HG03460 (cell line): ENCODE results near the gene GALNT10.

Experiments used
- ATAC-seq: cut with Tn5 transposase; IDR thresholded peaks from one replicate; pipeline ENCODE4 v1.9.1; 2021; ENCODE audit not compliant: unreplicated experiment

The GALNT10 gene

DNA sequence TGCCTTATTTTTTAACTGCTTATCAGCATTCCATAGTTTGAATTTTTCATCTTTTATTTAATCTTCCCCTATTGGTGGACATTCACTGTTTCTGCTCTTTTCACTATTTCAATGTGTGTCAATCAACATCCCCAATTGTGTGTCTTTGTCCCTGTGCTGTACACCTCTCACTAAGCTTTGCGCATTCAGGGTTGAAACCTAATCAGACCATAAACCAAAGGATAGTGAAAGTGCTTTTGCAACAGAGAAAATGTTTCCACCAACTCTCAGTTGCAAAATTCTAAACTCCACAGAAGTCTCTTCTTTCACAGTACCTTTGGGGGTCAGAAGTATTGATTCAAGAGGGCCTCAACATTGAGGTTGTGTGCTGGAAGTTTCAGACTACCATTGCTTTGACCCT lies 128.2 kb downstream of the GALNT10 start:
- no peak for ATAC-seq

DNA sequence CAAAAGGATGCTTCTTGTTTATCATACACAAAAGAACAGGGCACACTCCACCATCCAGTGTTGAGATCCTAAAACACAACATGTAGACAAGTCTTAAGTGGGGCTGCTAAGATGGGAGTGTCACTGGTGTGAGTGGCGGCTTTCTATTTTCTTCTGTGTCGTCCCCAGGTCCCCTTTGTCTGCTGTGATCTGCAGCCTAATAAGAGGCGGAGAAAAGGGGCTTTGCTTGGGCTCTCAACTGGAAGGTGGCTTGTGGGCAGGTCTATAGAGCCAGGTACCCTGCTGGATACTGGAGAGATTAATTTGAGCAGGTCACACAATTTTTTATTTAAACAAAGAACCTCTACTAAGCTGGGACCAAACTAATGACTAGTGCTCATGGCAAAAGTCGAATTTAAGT lies 129.2 kb downstream of the GALNT10 start:
- no peak for ATAC-seq

DNA sequence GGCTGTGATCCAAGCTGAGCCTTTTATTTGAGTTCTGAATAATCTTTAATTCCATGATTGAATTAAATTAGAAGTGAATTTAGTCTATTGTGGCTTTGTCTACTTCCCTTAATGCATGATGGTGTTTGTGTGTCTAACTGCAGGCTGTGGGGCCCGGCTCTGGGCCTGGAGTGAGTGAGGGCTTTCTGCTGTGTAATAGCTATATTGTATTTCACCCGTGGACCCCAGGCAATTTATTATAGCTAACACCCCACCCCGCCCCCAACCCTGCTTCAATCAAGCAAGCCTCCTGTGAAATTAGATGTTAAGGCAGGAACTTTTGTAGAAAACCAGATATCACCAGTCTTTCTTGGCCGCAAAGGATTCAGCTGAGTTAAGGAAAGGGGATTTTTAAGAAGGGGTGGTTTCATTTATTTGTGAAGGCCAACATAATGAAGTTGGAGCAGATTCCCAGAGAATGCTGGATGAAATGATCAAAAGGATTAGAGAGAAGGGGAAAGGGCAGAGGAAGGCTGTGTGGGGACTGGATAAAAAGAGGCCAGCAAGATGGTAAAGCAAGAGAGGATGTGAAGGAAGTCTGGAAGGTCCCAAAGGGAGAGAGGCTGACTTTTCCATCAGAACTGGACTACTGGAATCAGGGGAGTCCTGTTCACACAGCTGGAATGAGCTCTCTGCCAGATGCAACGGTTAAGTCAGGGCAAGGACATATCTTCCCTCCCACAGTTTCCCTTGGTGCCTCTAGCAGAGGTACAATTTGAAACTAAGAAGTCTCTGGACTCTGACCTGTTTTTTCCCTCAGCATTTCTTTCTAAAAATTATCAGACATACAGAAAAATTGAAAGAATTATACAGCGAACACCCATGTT lies 129.9 kb downstream of the GALNT10 start:
- no peak for ATAC-seq

DNA sequence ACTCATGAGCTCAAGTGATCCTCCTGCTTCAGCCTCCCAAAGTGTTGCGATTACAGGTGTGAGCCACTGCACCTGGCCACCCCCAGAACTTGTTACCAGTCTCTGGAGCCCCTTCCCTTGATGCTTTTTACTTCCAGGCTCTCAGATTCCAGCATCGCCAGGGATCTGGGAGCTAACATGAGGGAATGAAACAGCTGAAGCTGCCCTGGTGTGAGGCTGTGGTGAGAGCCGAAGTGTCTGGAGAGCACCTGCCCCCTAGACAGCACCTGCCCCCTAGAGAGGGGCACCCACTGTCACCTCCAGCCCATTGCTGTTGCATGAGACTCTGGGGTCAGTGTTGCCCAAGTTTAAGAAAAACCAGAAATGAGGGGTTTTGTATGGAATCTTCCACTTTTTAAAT lies 131.0 kb downstream of the GALNT10 start:
- ATAC-seq: no peak

DNA sequence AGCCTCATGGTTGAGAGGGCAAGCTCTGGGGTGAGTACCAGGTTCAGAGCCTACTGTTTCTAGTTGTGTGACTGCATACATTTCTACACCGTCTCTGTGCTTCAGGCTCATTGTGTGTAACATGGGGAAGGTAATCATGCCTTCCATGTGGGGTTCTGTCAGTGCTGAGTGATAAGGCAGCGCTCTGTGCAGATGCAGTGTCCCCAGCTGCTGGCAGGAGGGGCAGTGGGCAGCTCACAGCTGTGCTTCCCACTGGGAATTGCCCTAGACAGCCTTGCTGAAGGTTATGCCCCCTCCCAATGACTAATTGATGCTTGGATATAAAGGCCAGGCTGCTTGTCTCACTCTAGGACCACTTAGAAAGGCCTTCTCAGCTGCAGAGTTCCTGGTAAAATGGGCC lies 133.5 kb downstream of the GALNT10 start:
- no peak for ATAC-seq

DNA sequence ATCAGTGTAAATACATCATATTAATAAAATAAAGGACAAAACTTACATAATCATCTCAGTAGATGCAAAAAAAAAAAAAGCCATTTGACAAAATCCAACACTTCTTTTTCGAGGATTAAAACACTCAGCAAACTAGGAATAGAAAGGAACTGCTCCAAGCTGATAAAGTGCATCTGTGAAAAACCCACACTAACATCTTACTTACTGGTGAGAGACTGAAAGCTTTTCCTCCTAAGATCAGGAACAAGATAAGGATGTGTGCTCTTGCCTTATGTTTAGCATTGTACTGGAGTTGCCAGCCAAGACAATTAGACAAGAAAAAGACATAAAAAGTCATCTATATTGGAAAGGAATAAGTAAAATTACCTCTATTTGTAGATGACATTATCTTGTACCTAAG lies 135.0 kb downstream of the GALNT10 start:
- ATAC-seq: no peak

DNA sequence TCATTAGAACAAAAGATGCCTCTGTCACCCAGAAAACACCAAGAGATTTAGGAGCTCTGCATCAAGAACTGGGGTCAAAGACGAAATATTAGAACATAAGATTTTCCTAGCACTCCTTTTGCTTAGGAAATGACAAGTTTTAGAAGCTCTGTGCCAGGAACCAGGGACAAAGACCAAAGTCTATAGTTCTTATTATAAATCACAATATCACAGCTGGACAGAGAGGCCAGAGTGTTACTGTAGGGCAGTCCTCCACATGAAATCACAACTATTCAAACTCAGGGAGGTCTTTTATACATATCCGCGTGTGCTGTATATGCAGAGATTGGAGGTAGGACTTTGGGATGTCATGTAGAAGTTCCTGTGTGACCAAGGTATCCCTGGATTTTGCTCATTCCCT lies 138.5 kb downstream of the GALNT10 start:
- ATAC-seq: no peak

DNA sequence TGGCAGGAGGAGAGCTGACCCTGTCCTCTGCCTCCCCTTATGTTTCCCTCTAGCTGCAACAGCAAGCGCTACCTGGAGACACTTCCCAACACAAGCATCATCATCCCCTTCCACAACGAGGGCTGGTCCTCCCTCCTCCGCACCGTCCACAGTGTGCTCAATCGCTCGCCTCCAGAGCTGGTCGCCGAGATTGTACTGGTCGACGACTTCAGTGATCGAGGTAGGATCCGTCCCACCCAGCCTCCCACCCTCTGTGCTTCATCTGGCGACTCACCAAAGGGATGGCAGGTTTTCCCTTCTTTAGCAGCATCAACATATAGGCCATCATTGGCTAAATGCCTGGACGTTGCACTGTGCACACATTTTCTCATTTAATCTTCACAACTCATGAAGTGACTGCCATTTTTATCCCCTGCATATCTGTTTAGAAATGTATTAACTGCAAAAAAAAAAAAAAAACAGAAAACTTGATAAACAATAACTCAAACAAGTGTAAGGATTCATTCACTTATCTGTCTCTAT lies 139.0 kb downstream of the GALNT10 start:
- no peak for ATAC-seq

DNA sequence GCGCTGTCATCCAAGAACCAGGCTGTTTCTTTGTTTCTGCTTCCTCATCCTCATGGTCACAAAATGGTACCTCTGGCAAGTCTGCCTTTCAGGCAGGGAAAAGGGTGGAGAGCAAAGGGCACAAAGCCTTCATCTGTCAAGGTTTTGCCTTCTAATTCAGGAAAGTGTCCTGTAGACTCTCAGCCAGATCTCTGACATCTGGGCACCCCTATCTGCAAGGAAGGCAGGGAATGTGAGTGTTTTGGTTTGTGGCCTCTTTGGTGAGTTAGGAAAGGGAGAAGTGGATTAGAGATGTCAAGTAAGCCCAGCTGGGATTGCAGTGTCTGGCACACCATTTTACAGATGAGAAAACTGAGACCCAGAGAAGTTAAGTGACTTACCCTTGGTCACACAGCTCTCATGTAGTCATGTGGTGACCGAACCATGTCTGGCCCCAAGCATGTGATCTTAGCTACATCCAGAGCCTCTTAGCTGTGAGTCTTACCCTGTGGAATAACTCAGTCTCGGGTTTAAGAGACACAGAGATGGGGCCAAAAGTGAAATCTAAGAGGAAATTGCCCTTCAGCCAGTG lies 139.6 kb downstream of the GALNT10 start:
- no peak for ATAC-seq

DNA sequence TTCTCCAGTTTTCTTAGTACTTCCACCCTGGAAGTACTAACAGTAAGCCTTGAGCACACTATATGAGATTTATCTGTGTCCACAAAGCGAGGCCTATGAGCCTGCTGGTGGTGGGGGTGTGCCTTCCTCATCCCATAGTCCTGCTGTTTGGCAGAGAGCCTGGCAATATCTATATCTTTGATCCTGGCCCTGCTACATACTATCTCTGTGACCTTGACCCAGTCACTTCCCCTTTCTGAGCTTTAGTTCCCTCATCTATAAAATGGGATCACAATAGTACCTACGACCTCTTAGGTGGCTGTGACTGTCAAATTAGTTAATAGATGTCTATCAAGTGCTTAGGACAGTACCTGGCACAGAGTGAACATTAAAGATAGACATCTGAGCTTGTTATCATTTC lies 140.7 kb downstream of the GALNT10 start:
- ATAC-seq: no peak

DNA sequence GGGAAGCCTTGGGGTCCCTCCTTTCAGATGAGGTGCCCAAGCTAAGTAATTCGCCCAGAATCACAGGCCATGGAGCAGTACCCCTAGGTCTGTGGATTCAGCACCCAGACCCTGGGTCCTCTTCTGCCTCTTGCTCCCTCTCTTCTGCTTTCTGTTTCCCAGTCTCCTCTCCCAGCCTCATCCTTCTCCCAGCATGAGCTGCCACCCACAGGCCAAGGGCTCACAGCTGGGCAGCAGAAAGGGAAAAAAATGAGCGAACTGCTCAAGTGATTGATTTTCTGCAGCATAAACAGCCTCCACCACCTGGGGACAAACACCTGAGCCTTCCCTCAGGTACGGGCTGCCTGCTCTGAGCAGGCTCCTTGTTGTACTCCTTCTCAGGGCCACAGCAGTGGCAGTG lies 141.4 kb downstream of the GALNT10 start:
- ATAC-seq: no peak

DNA sequence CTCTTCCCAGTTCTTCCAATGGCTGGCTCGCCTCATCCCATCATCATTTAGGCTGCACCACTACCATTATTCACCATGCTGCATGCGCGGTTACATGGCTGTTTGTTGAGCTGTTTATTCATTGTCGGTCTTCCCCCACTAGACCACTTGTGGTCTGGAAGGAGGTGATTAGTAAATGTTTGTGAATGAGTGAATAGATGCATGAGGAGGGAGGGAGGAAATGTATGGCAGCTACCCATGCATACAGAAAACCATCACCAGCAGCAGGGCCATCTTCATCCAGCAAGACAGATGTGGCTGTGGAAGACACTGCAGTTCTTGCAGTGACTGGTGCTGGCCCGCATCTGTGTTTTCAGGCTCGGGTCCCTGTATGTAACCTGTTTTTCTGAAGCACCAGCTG lies 141.9 kb downstream of the GALNT10 start:
- no peak for ATAC-seq

DNA sequence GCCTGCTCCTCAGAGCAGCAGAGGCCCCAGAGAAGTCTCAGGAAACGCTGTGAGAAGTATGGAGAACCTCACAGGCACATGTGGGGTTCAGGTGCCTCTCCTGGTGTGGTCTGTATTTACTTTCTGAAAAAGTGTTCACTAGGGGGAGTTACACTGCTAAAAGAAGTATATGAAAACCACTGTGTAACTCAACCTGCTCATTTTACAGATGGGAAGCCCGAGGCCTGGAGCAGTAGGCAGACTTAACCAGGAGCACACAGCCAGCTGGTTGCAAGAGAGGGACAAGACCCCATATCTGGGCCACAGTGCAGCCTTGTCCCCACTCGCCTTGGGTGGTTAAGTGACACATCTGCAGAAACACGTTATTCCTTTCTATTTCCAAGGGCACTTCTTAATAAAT lies 142.5 kb downstream of the GALNT10 start:
- ATAC-seq: no peak

DNA sequence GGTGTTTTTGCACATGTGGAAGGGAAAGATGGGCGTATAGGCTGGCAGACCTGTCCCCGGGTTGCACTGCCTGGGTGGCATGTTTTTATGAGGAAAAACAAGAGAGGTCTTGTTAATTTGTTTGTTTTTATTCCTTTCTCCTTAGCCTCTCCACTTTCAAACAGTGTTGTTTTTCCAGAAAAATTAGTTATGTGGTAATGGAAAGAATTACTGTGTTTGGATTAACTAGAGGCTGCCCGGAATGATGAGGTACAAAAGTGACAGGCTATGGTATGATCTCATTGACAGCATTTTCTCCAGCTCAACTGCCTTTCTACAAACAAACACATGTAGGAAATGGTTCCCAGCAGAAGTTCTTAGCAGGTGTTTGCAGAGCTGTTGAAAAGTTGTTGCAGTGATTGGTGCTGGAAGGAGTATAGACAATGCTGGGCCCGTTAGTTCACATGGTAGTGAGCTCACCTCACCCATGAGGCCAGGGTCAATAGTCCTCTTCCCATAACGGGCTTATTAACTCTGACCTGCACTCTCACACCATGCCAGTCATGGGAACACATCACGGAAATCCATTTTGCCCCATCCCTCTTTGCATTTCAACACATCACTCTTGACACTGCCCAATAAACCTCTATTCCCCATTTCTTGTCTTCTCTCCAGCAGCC lies 144.0 kb downstream of the GALNT10 start:
- no peak for ATAC-seq

DNA sequence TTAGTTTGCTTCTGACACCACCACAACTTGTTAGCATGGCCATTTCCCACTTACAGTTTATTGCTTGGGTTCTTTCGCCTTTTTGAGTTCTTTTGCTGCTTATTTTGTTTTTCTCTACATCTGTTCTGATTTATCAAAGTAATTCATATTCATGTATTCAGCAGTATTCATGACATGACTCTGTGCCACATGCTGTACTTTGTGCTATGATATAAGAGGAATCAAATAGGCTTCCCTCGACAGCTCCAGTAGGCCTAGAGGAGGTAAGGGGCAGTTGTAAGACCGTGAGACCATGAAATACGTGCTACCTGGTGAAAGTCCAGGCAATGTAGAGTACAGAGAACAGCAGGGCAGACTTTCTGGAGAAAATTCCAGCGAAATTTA lies 144.5 kb downstream of the GALNT10 start:
- no peak for ATAC-seq

DNA sequence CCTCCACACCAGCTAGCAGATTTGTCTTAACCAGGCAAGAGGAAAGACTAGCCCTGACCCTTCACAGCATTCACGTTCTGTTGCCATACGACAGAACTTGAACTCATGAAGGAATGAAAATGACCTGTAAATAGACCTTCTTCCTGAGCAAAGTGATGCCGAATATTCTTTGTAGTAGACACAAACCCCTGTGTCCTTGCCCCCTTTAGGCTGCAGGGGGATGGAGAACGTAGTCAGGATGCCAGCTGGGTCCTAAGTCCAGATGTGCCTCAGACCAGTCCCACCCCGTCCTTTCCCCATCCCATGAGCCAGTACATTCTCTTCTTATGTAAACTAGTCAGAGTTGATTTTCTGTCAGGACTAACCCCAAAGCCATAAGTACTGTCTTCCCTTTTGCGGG lies 151.1 kb downstream of the GALNT10 start:
- ATAC-seq: no peak

DNA sequence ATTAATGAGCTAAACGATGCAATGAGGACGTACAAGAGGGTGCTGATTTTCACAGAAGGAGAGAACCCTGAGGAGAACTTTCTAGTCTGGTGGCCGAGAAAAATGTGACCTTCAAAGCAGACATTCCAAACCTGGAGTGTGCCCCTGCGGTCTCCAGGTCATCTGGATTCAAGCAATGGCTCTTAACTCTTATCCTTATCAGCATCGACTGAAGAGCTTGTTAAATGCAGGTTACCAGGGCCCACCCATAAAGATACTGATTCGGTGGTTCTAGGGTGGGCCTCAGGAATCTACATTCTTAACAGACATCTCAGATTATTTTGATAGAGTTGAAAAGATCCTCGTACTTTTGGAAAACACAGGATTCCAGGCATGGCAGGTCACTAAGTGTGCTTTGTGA lies 151.7 kb downstream of the GALNT10 start:
- ATAC-seq: no peak

DNA sequence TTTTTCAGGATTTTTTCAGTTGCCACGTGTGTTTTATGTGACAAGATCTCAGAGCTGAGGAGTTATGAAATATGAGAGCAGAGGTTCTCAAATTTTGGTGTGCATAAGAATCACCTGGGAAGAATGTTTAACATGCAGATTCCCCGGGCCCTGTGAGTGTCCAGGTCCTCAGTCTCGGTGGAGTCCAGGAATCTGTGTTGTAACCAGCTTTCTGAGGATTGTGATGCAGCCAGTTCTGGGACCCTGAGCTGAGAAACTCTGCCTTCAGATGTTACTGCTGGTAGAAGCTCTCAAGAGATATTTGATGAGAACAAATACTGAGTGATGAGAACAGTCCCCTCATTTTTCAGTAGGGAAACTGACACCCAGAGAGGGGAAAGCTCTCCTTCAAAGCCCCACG lies 152.4 kb downstream of the GALNT10 start:
- no peak for ATAC-seq

DNA sequence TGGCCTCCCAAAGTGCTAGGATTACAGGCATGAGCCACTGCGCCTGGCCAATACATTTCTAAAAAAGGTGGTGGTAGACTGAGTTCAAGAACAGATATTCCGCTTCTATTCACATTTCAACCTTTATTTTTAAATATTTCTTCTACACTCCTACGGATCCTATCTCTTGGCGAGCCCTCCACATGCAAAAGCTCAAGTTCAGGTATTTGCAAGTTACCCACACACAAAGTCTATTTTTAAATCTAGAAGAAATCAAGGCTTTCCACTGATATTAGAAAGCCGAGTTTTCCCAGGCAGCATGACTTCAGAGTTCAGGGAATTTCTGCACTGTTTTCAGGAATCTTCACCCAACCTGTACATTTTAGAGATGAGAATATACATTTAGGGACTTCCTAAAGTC lies 153.9 kb downstream of the GALNT10 start:
- no peak for ATAC-seq

DNA sequence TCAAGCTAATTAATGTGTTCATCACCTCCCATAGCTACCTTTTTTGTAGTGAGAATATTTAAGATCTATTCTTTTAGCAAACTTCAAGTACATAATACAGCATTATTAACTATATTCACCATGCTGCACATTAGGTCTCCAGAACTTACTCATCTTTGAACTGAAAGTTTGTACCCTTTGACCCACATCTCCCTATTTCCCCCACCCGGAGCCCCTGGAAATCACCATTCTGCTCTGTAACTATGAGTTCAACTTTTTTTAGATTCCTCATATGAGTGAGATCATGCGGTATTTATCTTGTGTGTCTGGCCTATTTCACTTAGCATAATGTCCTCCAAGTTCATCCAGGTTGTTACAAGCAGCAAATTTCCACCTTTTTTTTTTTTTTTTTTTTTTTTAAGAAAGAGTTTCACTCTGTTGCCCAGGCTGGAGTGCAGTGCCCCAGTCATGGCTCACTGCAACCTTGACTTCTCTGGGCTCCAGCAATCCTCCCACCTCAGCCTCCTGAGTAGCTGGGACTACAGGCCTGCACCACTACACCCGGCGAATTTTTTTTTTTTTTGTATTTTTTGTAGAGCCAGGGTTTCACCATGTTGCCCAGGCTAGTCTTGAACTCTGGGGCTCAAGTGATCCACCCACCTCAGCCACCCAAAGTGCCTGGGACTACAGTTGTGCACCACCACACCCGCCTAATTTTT lies 154.9 kb downstream of the GALNT10 start:
- ATAC-seq: peak; percentile 78

DNA sequence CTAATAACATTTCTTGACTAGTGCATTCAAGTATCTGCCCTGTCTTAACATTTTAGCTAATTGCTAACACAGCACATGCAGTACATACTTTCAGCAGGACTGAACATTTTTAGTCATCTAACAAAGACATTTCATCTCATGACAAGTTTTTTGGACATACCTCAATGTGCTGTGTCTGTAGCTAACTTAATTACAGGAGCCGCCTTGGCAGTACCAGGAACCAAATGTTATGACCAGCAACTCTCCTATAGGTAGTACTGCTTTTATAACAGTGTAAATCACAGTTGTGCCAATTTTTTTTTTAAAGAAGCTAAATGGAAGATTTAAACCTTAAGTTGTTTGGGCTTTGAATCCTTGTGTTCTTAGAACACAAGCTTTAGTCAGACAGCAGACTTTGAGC lies 155.9 kb downstream of the GALNT10 start:
- no peak for ATAC-seq
